CD4-positive, alpha-beta T cell treated with Interleukin-15 for 4 hours (primary cell): ENCODE data around the gene CST8.

Experiments used
- DNase-seq: peaks from one replicate; pipeline ENCODE4 v3.0.0-alpha.2; 2020; ENCODE audit warnings: low spot score

CST8 gene

GRCh38 chr20:23524146-23524545 lies 33.2 kb downstream of the CST8 start:
- no peak for DNase-seq

- no peak for DNase-seq
These were observed 35.9 kb downstream of the CST8 start for GRCh38 chr20:23526850-23527249.

DNA sequence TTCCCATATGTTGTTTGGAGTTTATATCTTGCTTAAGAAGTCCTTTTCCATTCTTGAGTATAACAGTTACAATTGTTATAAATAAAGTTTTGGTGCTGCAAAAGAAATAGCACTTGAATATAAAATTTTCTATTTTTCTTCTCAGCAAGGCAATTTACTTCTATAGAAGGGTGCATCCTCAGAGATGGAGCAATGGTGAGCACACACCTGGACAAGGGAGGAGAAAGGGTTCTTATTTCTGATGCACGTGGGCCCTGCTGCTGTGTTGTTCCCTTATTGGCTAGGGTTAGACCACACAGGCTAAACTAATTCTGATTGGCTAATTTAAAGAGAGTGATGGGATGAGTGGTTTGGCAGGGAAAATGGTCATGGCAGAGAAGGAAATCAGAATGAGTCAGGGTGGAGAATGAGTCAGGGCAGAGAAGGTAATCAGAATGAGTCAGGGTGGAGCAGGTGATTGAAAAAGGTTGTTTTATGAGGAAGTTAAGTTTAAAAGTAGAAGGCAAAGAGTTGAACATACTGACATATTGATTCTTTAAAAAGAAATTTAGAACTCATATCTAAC lies 38.0 kb downstream of the CST8 start:
- no peak for DNase-seq

DNA sequence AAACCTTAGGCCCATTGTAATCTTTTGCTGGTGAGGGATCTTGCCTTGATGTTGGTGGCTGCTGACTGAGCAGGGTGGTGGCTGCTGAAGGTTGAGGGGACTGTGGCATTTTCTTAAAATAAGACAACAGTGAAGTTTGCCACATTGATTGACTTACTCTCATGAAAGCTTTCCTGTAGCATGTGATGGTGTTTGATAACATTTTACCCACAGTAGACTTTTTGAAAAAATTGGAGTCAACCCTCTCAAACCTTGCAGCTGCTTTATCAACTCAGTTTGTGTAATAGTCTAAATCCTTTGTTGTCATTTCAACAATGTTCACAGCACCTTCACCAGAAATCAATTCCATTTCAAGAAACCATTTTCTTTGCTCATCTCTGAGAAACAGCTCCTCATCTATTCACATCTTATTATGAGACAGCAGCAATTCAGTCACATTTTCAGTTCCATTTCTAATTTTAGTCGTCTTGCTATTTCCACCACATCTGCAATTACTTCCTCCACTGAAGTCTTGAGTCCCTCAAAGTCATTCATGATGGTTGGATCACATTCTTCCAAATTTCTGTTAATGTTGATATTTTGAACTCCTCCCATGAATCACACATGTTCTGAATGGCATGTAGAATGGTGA lies 40.1 kb downstream of the CST8 start:
- no peak for DNase-seq

GRCh38 chr20:23532533-23532932 lies 41.6 kb downstream of the CST8 start:
- DNase-seq: no peak

DNA sequence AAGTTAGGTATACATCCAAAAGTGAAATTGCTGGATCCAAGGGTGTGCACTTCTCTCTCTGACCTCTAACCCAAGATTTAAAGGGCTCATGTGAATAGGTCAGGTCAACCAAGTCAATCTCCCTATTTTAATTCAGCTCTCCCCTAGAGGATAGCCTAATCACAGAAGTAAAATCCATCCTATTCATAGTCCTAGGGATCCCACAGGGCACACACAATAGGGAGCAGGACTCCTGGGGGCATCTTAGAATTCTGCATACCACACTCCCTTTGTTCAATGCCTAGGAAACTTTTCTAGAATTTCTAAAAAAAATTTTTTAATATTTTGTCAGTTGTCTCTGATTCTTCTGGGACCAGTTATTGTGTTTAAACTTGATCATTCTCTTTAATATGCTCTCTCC lies 42.2 kb downstream of the CST8 start:
- no peak for DNase-seq

DNA sequence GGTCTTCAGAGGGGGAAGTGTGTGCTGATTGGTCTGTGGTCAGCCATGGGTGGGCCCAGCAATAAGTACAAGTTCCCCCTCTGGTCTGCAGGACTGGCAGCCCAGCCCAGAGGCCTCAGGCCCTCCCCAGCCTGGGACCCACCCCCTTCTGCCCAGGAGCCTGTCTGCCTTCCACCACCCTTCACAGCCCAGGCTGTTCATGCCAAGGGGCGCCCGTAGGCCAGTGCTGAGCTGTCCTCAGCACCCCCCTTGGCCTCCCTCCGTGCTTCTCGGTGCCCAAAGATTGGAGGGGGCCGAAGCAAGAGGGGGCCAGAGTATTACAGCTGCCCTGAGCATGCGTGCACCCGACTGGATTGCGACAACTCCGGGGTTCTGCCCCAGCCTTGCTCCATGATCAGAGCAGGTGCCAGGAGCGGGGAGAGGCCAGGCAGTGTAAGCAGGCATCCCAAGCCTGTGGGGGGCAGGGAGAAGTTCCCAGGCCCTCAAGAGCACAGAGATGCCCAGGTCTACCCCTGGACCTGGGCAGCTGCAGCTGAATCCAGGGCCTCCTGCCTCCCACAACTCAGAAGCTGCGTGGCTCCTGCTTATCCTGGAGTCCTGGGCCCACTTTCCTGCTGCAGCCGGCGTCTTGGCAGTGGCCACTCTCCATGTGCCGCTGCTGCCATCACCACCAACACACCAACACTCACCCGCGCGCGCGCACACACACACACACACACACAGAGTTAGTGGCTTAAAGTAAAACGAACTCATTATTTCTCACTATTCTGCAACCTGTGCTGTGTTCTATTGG lies 44.1 kb downstream of the CST8 start:
- no peak for DNase-seq

DNA sequence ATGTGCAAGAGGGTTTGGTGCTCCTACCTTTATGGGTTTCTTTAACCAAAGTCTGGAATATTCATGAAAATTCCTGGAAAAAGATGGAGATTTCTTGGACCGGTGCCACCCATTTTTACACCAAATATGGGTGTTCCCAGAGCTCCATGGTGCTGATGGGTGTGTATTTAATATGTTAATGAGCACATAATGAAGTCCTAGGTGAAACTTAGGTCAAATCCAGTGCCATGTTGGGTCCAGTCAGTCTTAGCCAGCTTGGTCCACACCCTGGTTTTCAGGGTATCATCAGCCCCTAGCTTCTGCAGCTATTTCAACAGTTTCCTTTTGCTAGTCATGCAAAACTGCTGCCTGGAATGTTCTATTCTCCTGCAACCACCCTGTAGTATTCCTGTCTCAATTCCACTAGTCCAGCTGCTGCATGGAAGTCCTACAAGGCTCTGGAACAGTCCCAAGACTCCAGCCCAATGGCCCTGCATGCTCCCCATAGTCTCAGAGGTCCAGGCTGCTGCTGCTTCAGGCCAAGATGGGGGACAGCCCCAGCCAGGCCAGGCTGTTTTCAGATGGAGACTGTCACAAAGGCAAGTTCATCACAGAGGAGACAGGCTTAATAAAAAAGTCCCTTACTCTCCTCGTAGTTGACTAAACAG lies 45.5 kb downstream of the CST8 start:
- DNase-seq: no peak

- no peak for DNase-seq
These were observed 46.1 kb downstream of the CST8 start for GRCh38 chr20:23537030-23537429.

- DNase-seq: no peak
These were observed 49.7 kb downstream of the CST8 start for GRCh38 chr20:23540624-23541023.

- no peak for DNase-seq
These were observed 50.4 kb downstream of the CST8 start for GRCh38 chr20:23541330-23541729.

GRCh38 chr20:23541776-23542175 lies 50.9 kb downstream of the CST8 start:
- no peak for DNase-seq

DNA sequence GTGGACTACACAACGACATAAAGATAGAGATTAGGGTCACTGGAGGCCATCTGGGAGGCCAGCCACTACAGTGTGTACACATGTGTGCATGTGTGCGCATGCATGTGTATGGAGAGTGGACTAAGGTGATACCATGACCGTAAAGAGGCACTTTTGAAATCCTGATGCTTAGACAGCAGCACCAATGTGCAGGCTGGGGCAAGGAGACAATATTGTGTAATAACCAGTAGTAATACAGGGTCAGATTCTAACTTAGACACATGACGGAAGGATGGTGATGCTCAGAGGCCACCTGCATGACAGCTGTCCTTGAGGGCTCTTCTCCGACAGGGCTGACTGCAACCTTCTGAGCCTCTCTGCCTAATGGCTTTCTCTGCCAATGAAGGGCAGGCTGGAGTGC lies 51.9 kb downstream of the CST8 start:
- DNase-seq: no peak

DNA sequence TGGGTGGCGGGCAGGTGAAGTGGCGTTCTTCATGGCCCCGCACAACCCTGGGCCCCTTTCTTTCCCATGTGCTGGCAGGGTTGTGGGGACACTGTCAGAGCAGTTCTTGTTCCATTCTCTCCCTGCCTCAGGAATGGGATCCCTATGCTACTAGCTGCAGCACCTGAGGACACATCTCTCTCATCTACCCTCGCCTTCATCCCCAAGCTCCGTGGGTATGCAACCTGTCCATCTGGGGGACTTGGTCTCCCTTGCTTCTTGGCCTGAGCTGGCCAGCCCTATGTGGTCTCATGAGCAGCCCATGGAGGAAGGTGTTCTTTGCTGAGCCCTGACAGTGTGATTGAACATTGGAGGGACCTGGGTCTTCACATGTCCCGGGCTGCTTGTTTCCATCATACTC lies 53.2 kb downstream of the CST8 start:
- DNase-seq: no peak
